HS-5 (cell line): ENCODE data around the gene GATAD2B.

Experiments
- DNase-seq: peaks from one replicate; pipeline ENCODE4 v3.0.0-alpha.2; 2012; ENCODE audit warnings: low read depth

GATAD2B gene

DNA sequence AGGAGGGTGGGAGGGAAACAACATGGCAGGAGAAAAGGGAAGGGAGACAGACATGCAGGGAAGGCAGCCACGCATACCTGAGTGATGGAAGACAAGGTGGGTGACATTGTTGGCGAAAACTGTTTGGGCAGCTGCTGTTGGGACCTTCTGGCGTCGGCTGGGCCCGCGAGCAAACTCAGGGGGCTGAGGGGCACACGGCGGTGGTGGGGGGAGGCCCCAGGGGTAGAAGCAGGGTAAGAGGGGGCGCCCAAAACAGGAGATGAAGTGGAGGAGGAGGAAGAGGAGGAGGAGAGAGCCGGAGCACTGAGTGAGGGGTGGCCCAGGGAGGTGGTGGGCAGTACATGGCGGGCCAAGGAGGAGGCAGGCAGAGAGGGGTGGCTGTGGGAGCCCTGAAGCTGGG is 28.4 kb upstream of the GATAD2B start:
- DNase-seq, result no peak

DNA sequence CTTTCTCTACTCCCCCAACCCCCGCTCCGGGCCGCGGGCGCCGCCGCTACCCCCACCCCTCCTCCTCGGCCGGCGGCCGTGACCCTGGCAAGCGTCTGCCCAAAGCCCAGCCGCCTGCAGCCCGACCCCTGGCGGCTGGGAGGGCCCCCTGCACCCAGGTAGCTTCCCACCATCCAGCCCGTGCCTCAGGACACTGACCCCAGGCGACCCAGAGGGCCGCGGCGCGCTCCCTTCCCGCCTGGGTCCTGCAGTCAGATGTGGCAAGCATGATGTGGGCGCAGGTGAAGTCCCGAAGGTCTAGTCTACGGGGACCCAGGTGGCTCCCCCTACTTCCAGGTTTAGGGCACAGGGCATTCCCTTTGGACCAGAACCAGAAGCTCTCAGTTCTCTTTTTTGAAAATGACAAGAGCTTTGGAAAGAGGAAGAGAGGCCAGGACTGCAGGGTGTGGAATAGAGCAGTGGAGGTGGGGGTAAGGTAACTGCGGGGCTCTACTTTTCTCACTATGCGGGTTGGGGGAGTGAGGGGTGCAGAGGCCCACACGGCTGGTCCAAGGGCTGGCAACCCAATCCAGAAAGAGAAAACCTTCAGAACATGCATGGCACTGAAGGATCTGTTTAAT is 24.0 kb upstream of the GATAD2B start, which contains the start of gene DENND4B:
Gene DENND4B (minus strand): TSS at position 97 of the 620 bp plus-strand sequence. CDS start 2,344 bp downstream, outside the sequence.
- no peak for DNase-seq

- no peak for DNase-seq
Measured at GRCh38 chr1:153945795-153946621, 23.2 kb upstream of the GATAD2B start.

GRCh38 chr1:153945131-153945794 is 22.5 kb upstream of the GATAD2B start:
- no peak for DNase-seq

DNA sequence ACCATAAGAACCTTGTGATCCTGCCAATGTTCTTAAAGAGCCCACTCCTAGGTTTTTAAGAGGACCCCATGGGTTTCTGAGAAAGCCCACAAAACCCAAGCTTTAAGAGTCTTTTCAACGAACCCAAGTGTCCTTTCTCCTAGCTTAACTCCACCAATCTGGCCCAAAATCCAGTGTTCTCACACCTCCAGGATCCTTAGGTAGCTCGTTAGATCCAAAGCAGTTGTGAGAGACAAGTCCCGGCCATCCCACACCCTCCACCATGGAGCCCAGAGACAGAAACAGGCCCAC is 22.0 kb upstream of the GATAD2B start:
- DNase-seq, result no peak

DNA sequence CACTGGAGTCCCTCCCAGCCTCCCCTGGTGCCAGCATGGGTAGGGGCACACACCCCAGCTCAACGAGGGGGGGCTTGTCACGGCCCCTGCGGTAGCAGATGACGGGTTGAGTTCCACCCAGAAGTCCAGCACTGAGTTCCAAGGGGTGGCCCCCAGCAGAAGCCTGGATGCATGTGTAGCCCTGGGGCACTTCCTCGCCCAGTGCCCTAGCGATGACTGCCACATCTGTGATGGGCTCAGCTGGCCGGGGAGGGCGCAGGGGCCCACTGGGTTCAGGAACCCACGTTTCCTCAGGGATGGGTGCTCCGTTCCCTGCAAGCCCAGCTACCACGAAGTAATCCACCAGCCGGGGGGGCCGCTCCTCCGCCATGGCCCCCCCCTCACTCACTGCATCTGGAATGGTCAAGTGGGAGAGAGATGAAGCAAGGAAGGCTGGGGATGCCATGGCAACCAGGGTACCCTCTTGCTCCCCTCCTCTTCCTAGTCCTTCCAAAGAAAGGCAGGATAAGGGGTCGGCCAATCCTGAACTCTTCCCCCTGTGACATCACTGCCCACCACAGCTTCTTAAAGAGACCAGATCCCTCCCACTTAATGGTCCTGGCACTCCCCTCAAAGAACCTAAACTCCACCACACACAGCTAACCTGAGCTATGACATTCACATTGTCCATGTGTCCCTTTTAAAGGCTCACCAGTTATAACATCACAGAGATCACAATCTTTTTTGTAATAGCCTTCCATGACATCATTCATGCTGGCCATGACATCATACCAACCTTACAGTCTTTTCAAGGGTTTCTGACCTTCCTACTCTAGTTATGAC is 21.4 kb upstream of the GATAD2B start:
- DNase-seq, result no peak

DNA sequence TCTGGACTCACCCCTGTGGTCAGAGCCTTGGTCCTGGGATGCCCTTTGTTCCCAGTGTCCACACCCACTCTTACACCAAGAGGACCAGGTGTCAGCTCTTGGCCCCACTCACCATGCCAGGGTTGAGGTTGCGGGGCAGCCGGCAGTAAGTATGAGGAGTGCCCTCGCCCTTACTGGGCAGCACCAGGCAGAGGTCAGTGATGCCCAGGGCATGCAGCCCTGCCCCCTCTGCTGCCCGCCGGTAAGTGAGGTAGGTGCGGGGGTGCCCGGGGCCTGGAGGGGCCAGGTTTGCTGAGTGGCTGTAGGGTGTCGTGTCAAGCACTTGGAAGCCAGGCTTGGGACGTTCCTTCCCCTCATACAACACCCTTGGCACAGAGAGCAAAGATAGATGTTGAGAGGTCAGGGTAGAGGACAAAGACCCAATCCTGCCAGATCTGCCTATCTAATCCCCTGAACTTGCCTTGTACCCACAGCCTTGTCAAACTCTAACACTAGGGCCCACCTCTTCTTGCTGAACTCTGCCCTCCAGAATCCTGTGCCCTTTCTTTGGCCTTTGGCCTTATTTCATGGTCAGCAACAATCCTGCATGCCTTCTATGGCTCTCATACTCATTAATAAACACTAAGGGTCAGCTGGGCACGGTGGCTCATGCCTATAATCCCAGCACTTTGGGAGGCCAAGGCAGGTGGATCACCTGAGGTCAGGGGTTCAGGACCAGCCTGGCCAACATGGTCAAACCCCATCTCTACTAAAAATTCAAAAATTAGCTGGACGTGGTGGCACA is 20.2 kb upstream of the GATAD2B start:
- DNase-seq, result no peak

DNA sequence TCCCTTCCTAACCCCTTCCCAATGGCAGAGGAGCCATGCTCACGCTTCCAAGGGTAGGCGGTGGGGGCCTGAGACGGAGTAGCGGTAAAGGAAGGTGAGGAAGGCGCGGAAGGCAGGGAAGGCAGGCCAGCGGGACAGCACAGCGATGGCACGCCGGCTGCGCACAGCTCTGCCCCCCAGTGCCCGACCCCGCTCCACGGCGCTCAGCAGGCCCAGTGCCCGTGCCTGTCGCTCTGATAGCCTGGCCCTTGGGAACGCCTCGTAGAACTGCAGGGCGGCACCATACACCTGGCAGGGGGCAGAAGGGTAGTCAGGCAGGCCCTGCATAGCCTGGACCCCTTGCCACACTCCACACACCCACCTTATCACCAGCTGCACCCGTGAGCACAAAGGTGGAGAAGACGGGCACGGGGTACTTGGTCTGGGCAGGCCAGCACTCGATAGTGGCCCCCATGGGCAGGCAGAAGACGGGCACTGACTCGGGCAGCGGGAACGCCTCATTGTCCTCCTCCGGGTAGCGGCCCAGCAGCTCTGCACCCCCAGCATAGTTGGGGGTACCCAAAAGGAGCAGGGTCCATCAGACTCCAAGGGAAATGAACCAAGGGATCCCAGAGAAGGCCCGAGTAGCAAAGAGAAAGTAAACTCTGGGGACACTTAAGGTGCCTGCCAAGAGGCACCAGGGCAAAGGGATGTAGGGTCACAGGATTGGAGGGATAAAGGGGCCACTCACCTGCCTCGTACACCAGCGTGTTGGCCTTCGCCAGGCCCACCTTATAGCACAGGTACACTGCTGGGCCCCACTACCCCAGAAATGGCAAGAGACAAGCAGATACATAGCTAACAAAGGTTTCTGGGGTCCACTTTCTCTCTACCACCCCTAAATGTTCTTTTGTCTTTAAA is 19.3 kb upstream of the GATAD2B start:
- no peak for DNase-seq

- DNase-seq, result no peak
Measured at GRCh38 chr1:153940756-153941155, 18.0 kb upstream of the GATAD2B start.

- DNase-seq, result no peak
Measured at GRCh38 chr1:153939476-153939875, 16.7 kb upstream of the GATAD2B start.

DNA sequence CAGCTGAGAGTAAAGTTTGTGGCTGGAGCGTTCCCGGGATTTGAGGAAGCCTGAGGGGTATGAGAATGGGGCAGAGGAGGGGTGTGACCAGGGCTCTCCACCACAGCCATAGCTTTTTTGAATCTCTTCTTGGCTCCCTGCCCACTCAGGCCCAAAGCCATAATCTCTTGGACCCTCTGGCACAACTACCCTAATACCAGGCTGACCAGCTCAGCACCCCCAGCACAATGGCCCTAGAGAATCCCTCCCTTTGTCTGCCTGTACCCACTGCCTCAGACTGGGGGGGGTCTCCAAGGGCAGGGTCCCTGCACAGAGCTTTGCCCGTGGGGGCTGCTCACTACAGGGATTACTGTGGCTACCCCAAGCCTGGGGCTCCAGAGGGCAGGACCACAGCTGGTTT is 16.2 kb upstream of the GATAD2B start:
- DNase-seq, result no peak

DNA sequence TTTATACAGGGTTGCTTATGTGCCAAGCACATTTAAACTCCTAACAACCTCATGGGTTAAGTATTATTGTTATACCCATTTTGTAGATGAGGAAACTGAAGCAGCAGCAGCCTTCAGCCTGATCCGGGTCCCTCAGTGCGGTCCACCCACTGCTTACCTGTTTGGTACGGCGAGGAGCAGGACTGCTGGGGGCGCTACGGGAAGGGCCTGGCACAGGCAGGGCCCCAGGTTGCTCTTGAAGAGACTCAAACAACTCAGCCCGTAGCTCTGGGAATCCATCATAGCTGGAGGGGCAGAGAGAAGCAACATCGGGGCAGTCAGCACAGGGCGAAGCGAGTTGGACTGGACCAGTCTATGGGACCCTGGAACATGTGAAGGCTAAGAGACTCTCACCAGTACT is 14.6 kb upstream of the GATAD2B start:
- DNase-seq, result no peak

DNA sequence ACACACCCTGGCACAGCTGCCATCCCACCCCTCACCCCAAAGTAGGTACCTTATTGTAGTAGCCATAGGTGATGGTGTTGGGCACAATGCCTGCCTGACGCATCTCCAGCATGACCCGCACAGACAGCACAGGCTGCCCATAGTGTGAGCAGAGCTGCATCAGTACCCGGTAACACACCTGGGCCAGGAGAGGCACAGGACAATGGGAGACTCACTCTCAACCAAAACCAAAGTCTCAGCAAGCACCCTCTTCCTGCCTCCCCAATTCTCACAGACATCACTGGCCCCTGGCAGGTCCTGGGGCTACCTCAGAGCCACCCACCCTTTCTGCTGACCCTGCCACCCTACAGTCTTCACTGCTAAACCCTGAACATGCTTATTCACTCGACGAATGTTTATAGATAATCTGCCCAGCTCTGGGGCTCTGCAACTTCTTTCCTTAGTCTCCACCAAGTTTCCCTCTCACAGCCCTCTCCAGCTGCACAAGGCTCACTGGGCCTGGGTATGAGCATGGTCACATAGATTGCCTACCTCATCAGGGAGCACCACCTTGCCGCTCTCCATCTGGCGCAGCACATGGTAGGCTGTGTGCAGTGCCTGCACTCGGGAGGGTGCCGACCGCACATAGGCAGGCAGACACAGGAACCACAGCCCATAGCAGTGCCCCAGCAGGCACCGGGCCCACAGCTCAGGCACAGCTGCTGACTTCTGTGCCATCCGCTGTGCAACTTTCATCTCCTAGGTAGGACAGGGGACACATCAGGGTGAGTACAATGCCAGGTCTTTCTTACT is 13.4 kb upstream of the GATAD2B start:
- DNase-seq, result no peak

DNA sequence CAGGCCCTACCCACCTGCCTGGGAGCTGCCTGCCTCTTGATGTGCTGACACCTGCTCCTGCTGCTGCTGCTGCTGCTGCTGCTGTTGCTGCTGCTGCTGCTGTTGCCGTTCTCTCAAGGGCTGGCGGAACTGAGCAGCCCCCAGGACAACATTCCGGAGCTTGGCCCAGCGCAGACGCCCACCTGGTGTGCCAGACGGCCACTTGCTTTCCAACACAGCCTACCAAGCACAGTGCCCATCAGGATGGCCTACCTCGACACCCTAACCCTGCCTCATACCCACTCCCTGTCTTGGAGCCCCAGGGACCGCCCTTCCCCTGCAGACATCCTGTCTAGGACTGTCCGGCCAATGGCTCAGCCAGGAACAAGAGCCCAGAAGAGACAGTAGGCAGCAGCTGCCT is 12.0 kb upstream of the GATAD2B start:
- no peak for DNase-seq

GRCh38 chr1:153933955-153934354 is 11.2 kb upstream of the GATAD2B start:
- no peak for DNase-seq

DNA sequence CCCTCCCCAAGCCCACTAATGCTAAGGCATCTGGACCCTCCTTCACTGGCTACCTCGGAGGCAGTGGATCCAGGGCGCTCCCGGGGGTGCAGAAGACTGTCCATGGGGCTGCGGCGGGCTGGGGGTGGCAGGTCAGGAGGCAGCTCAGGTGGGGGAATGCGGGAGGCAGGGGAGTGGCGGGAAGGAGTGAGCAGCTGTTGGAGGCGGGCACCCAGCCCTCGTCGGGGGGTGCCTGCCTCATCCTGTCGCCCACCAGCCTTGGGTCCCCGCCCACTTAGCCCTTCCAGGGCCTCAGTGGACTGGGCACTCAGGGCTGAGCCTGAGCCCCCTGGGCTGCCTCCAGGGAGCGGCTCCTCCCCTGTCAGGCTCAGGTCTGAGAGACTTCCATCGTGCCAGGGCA is 10.7 kb upstream of the GATAD2B start:
- DNase-seq, result no peak

GRCh38 chr1:153932156-153933131 is 9.7 kb upstream of the GATAD2B start:
- DNase-seq, result no peak
